PFSK-1 (cell line): Measurements from ENCODE around the gene PUM2.

Experiments used
- POLR2AphosphoS5 ChIP-seq: IDR thresholded peaks from 2 replicates; pipeline ENCODE4 v1.6.1; 2012; ENCODE audit warnings: low read depth, mild to moderate bottlenecking, control low read depth, low read length, moderate library complexity
- SIN3A ChIP-seq: IDR thresholded peaks from 2 replicates; pipeline ENCODE4 v1.6.1; 2012; ENCODE audit warnings: mild to moderate bottlenecking, low read length, moderate library complexity, borderline replicate concordance; ENCODE audit not compliant: insufficient read depth
- TAF1 ChIP-seq: IDR thresholded peaks from 2 replicates; pipeline ENCODE4 v1.6.1; 2012; ENCODE audit warnings: low read length, control low read depth, borderline replicate concordance; ENCODE audit not compliant: insufficient read depth
- TF ChIP-seq, protein P1 (sequence below), 2 experiments: IDR thresholded peaks; 2 replicates each; pipeline versions ENCODE4 v1.6.1 to v1.8.0; 2011 to 2012; ENCODE audit warnings: low read depth in 2 of 2, low read length in 2 of 2, control low read depth in 1 of 2, inconsistent platforms in 1 of 2, mild to moderate bottlenecking in 1 of 2, moderate library complexity in 1 of 2; ENCODE audit not compliant: insufficient read depth in 1 of 2

DNA sequence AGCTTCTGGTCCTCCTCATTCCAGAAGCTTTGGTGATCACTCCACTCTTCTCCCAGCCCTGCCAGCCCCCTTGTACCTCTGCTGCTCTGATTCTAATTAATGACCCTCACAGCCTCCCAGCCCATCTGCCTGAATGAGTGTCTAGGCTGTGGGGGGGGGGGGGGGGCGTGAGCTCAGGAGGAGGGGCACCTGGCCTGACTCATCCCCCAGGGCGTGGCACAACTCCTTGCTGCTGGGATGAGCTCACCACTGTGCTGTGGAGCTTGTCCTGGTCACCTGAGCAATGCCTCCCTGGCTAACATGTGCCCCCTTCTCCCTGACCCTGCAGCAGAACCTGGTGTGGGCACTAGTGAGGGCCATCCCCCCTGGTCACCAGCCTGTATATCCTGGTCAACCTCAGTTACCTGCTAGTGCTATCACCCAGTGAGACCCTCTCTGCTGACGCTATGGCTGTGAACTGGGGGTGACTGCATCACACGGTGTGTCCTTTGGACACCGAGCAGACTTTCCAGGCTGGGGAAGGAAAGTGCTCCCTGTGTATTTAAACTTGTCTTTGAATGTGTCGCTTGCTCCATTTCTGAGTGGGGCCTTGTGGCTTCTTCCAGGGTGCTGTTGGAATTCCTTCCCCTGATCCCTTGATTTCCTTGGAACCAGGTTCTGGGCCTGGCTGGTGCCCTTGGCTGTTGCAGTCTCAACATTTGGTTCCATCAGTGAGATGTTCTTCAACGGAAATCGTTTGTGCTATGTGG is 41.5 kb upstream of the PUM2 start:
- no peak for TF ChIP-seq SIN3A
- TF ChIP-seq POLR2AphosphoS5, result no peak
- TF ChIP-seq, protein P1, sequence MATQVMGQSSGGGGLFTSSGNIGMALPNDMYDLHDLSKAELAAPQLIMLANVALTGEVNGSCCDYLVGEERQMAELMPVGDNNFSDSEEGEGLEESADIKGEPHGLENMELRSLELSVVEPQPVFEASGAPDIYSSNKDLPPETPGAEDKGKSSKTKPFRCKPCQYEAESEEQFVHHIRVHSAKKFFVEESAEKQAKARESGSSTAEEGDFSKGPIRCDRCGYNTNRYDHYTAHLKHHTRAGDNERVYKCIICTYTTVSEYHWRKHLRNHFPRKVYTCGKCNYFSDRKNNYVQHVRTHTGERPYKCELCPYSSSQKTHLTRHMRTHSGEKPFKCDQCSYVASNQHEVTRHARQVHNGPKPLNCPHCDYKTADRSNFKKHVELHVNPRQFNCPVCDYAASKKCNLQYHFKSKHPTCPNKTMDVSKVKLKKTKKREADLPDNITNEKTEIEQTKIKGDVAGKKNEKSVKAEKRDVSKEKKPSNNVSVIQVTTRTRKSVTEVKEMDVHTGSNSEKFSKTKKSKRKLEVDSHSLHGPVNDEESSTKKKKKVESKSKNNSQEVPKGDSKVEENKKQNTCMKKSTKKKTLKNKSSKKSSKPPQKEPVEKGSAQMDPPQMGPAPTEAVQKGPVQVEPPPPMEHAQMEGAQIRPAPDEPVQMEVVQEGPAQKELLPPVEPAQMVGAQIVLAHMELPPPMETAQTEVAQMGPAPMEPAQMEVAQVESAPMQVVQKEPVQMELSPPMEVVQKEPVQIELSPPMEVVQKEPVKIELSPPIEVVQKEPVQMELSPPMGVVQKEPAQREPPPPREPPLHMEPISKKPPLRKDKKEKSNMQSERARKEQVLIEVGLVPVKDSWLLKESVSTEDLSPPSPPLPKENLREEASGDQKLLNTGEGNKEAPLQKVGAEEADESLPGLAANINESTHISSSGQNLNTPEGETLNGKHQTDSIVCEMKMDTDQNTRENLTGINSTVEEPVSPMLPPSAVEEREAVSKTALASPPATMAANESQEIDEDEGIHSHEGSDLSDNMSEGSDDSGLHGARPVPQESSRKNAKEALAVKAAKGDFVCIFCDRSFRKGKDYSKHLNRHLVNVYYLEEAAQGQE (IDR thresholded peaks at IDR 0.05; ENCODE audit: insufficient read depth in 1 of 2, low read depth in 2 of 2, low read length in 2 of 2), result no peak
- no peak for TF ChIP-seq TAF1
